ENCODE measurements around the gene UBXN7. TPM values are rescaled to one million over a fixed set of nuclear protein-coding genes. Genes with fewer than 3 reads are reported as not detected.

The UBXN7 gene
- polyA plus RNA-seq, 1 of the 3 experiments (the other 2 are of a cell fraction), result 6.4 TPM

GRCh38 chr3:196357905-196358304, 74.3 kb downstream of the UBXN7 start:
- TF ChIP-seq TCF12 (IDR thresholded peaks at IDR 0.05), result no peak
- TF ChIP-seq ZBTB33 (IDR thresholded peaks at IDR 0.05; ENCODE audit: borderline replicate concordance, low read depth), result no peak
- TF ChIP-seq MEF2A (IDR thresholded peaks at IDR 0.05; ENCODE audit: borderline replicate concordance, low read depth), result no peak
- TF ChIP-seq RCOR1 (IDR thresholded peaks at IDR 0.05; ENCODE audit: low read length), result no peak
- no peak for TF ChIP-seq RXRA (IDR thresholded peaks at IDR 0.05; ENCODE audit: borderline replicate concordance, low read depth)
- no peak for TF ChIP-seq SIN3A (IDR thresholded peaks at IDR 0.05; ENCODE audit: borderline replicate concordance, low read depth, low read length)
- TF ChIP-seq REST (IDR thresholded peaks at IDR 0.05; ENCODE audit: low read depth, low read length), result no peak
- TF ChIP-seq JUND (IDR thresholded peaks at IDR 0.05), result no peak
- TF ChIP-seq IRF3 (IDR thresholded peaks at IDR 0.05; ENCODE audit: low read depth, low read length), result no peak
- no peak for TF ChIP-seq USF2 (IDR thresholded peaks at IDR 0.05; ENCODE audit: borderline replicate concordance, low read depth, low read length)
- no peak for TF ChIP-seq USF1 (IDR thresholded peaks at IDR 0.05; ENCODE audit: borderline replicate concordance, low read depth)
- no peak for TF ChIP-seq RFX5 (IDR thresholded peaks at IDR 0.05; ENCODE audit: low read length)
- TF ChIP-seq YY1 (IDR thresholded peaks at IDR 0.05; ENCODE audit: low read depth), result no peak
- TF ChIP-seq NRF1 (IDR thresholded peaks at IDR 0.05; ENCODE audit: low read depth, low read length), result no peak
- TF ChIP-seq GATA2 (CRISPR knock-in tag; IDR thresholded peaks at IDR 0.05), result no peak
- TF ChIP-seq EZH2phosphoT487 (IDR thresholded peaks at IDR 0.05; ENCODE audit: borderline replicate concordance, low read depth), result no peak
- TF ChIP-seq MAX (IDR thresholded peaks at IDR 0.05; ENCODE audit: low read depth), result no peak
- no peak for TF ChIP-seq TAF1 (IDR thresholded peaks at IDR 0.05; ENCODE audit: borderline replicate concordance, low read depth, low read length)
- TF ChIP-seq MXI1 (IDR thresholded peaks at IDR 0.05; ENCODE audit: low read depth, low read length), result no peak
- no peak for TF ChIP-seq PBX3 (IDR thresholded peaks at IDR 0.05)
- Histone ChIP-seq H3K4me3 (ENCODE audit: low read depth in 2 of 2, low read length in 1 of 2) (no peak overlapping the region), H2AFZ (ENCODE audit: low read depth) (no peak overlapping the region), H3K4me2 (no peak overlapping the region), H3F3A (replicated peaks; ENCODE audit: insufficient read depth) (no peaks in the 10 kb centered on the region), H3K9me2 (no peaks in the 10 kb centered on the region), H4K20me1 (ENCODE audit: insufficient read depth) (no peaks in the 10 kb centered on the region), H3K4me1 (ENCODE audit: control insufficient read depth in 1 of 2, insufficient read depth in 2 of 2, low read depth in 1 of 2, low read length in 1 of 2) (peaks cover 0 to 3% of the 10 kb centered on the region in 2 experiments; a peak in 1 of 4 replicates), H3K27ac (ENCODE audit: low read depth in 2 of 2, low read length in 1 of 2) (no peak overlapping the region), H3K79me2 (ENCODE audit: insufficient read depth) (no peaks in the 10 kb centered on the region), H3K27me3 (ENCODE audit: insufficient read depth) (no peaks in the 10 kb centered on the region), H3K36me3 (replicated peaks in 1 of 2; ENCODE audit: control insufficient read depth in 1 of 2, insufficient read depth in 2 of 2, low read length in 1 of 2) (peaks cover 51 to 52% of the 10 kb centered on the region in 2 experiments), H3K9me3 (no peaks in the 10 kb centered on the region), H3K9ac (no peak overlapping the region)
- DNase-seq, result no peak
- ChIA-PET CTCF (interaction anchor here (1.0 to 1.3 kb wide), 2 partner anchors 11 to 104 kb away, joined by 3 read pairs; no protein-coding TSS in a partner anchor), POLR2A (no interaction called here)
- WGBS (ENCODE audit: low lambda C conversion rate), result 97% methylated on average over 7 of the region's 7 CpGs

Measured in SK-N-SH (cell line).